SK-N-SH treated with all-trans-retinoic acid at 6 μM for 48 hours (cell line): ENCODE data around the gene SVOPL.

Experiments
- ATAC-seq: fragments of 200-7000 bp; cut with Tn5 transposase; 3 replicates; pipeline ENCODE4 v1.9.1; 2020; ENCODE audit warnings: mild to moderate bottlenecking, moderate library complexity
- ARNTL ChIP-seq: fragments of 450-650 bp; formaldehyde crosslinking; IDR thresholded peaks from 2 replicates; pipeline ENCODE4 v1.5.0; 2020; ENCODE audit warnings: low read depth, mild to moderate bottlenecking, moderate library complexity, borderline replicate concordance
- BACH2 ChIP-seq: fragments of 250-450 bp; sonication (Bioruptor Pico); IDR thresholded peaks from 2 replicates; pipeline ENCODE4 v1.9.0; 2021; ENCODE audit warnings: mild to moderate bottlenecking, borderline replicate concordance
- CREB5 ChIP-seq: fragments of 250-450 bp; sonication (Bioruptor Pico); IDR thresholded peaks from 2 replicates; pipeline ENCODE4 v1.5.1; 2020; ENCODE audit warnings: low read depth, mild to moderate bottlenecking, moderate library complexity
- CSDC2 ChIP-seq: fragments of 250-450 bp; sonication (Bioruptor Pico); IDR thresholded peaks from 2 replicates; pipeline ENCODE4 v1.5.0; 2020; ENCODE audit warnings: mild to moderate bottlenecking, moderate library complexity
- CSRNP3 ChIP-seq: fragments of 250-450 bp; sonication (Bioruptor Pico); IDR thresholded peaks from 2 replicates; pipeline ENCODE4 v1.5.1; 2021; ENCODE audit warnings: mild to moderate bottlenecking, moderate library complexity
- ESRRG ChIP-seq: fragments of 250-450 bp; sonication (Bioruptor Pico); IDR thresholded peaks from 2 replicates; pipeline ENCODE4 v1.6.1; 2021; ENCODE audit warnings: mild to moderate bottlenecking
- ISL1 ChIP-seq: fragments of 250-450 bp; sonication (Bioruptor Pico); IDR thresholded peaks from 2 replicates; pipeline ENCODE4 v2.1.2; 2022; ENCODE audit warnings: mild to moderate bottlenecking, moderate library complexity
- OSR1 ChIP-seq: fragments of 250-450 bp; sonication (Bioruptor Pico); IDR thresholded peaks from 2 replicates; pipeline ENCODE4 v1.8.0; 2022; ENCODE audit warnings: moderate library complexity, mild to moderate bottlenecking, inconsistent platforms
- PATZ1 ChIP-seq: fragments of 250-450 bp; sonication (Bioruptor Pico); IDR thresholded peaks from 2 replicates; pipeline ENCODE4 v1.8.0; 2020; ENCODE audit warnings: mild to moderate bottlenecking, moderate library complexity, borderline replicate concordance
- POU6F1 ChIP-seq: fragments of 250-450 bp; sonication (Bioruptor Pico); IDR thresholded peaks from 2 replicates; pipeline ENCODE4 v1.8.0; 2021; ENCODE audit warnings: low read depth, mild to moderate bottlenecking, moderate library complexity, borderline replicate concordance
- PPARA ChIP-seq: fragments of 250-450 bp; sonication (Bioruptor Pico); IDR thresholded peaks from 2 replicates; pipeline ENCODE4 v1.5.0; 2020; ENCODE audit warnings: mild to moderate bottlenecking, borderline replicate concordance
- RARB ChIP-seq: fragments of 250-450 bp; sonication (Bioruptor Pico); IDR thresholded peaks from 2 replicates; pipeline ENCODE4 v1.8.0; 2021; ENCODE audit warnings: mild to moderate bottlenecking, moderate library complexity
- TCF4 ChIP-seq: fragments of 250-450 bp; sonication (Bioruptor Pico); IDR thresholded peaks from 2 replicates; pipeline ENCODE4 v1.8.0; 2021; ENCODE audit warnings: mild to moderate bottlenecking, moderate library complexity, borderline replicate concordance
- TOX ChIP-seq: fragments of 250-450 bp; sonication (Bioruptor Pico); IDR thresholded peaks from 2 replicates; pipeline ENCODE4 v1.8.0; 2021; ENCODE audit warnings: mild to moderate bottlenecking, moderate library complexity, borderline replicate concordance
- ZC3H10 ChIP-seq: fragments of 250-450 bp; sonication (Bioruptor Pico); IDR thresholded peaks from 2 replicates; pipeline ENCODE4 v1.5.1; 2021; ENCODE audit warnings: mild to moderate bottlenecking, moderate library complexity
- ZFP3 ChIP-seq: fragments of 250-450 bp; sonication (Bioruptor Pico); IDR thresholded peaks from 2 replicates; pipeline ENCODE4 v1.5.0; 2020; ENCODE audit warnings: mild to moderate bottlenecking, moderate library complexity
- ZFP30 ChIP-seq: fragments of 450-650 bp; formaldehyde crosslinking; IDR thresholded peaks from 2 replicates; pipeline ENCODE4 v1.5.0; 2022; ENCODE audit warnings: mild to moderate bottlenecking, moderate library complexity
- ZNF565 ChIP-seq: fragments of 450-650 bp; formaldehyde crosslinking; conservative IDR thresholded peaks from 2 replicates; pipeline ENCODE4 v1.5.0; 2020; ENCODE audit warnings: low read depth, mild to moderate bottlenecking, moderate library complexity
- ZNF70 ChIP-seq: fragments of 450-650 bp; formaldehyde crosslinking; IDR thresholded peaks from 2 replicates; pipeline ENCODE4 v1.5.0; 2020; ENCODE audit warnings: mild to moderate bottlenecking, moderate library complexity
- ZNF8 ChIP-seq: fragments of 450-650 bp; formaldehyde crosslinking; IDR thresholded peaks from 2 replicates; pipeline ENCODE4 v1.5.0; 2020; ENCODE audit warnings: mild to moderate bottlenecking, moderate library complexity

SVOPL gene

GRCh38 chr7:138565071-138565450 is 136.1 kb downstream of the SVOPL start:
- ATAC-seq = no peak

GRCh38 chr7:138564365-138564764 is 136.8 kb downstream of the SVOPL start:
- TF ChIP-seq ISL1 (CRISPR knock-in tag) (no peak), ZC3H10 (no peak)
- no peak for ATAC-seq

More at GRCh38 chr7:138565071-138565450, 136.1 kb downstream of the SVOPL start:
- TF ChIP-seq PATZ1 (CRISPR knock-in tag) = no peak
- no peak for TF ChIP-seq TCF4 (CRISPR knock-in tag)
- TF ChIP-seq ZNF8 (CRISPR knock-in tag) = no peak
- TF ChIP-seq ESRRG (CRISPR knock-in tag) = no peak
- no peak for TF ChIP-seq POU6F1 (CRISPR knock-in tag)
- TF ChIP-seq CSRNP3 (CRISPR knock-in tag) = no peak
- TF ChIP-seq CSDC2 (CRISPR knock-in tag) = no peak
- no peak for TF ChIP-seq ARNTL
- TF ChIP-seq ZNF565 (CRISPR knock-in tag) = no peak
- no peak for TF ChIP-seq OSR1 (CRISPR knock-in tag)
- TF ChIP-seq TOX = no peak
- no peak for TF ChIP-seq ZC3H10
- no peak for TF ChIP-seq ZFP30 (CRISPR knock-in tag)

- ATAC-seq = no peak
- TF ChIP-seq CSRNP3 (CRISPR knock-in tag) (no peak), PPARA (CRISPR knock-in tag) (no peak)
Measured at GRCh38 chr7:138563808-138564207, 137.4 kb downstream of the SVOPL start.

- ATAC-seq = no peak
- no peak for TF ChIP-seq TCF4 (CRISPR knock-in tag)
- TF ChIP-seq ZC3H10 = no peak
- TF ChIP-seq OSR1 (CRISPR knock-in tag) = no peak
- no peak for TF ChIP-seq CREB5
- TF ChIP-seq ARNTL = no peak
- no peak for TF ChIP-seq CSRNP3 (CRISPR knock-in tag)
- TF ChIP-seq ZNF8 (CRISPR knock-in tag) = no peak
- no peak for TF ChIP-seq BACH2 (CRISPR knock-in tag)
- no peak for TF ChIP-seq ZNF70 (CRISPR knock-in tag)
- no peak for TF ChIP-seq ZFP3
- TF ChIP-seq POU6F1 (CRISPR knock-in tag) = no peak
- TF ChIP-seq ZFP30 (CRISPR knock-in tag) = no peak
- no peak for TF ChIP-seq ESRRG (CRISPR knock-in tag)
- no peak for TF ChIP-seq RARB
- TF ChIP-seq PPARA (CRISPR knock-in tag) = no peak
- TF ChIP-seq TOX = no peak
- TF ChIP-seq ZNF565 (CRISPR knock-in tag) = no peak
- TF ChIP-seq, all 23 proteins: peak for 0
Measured at GRCh38 chr7:138559448-138559847, 141.7 kb downstream of the SVOPL start.
